NCI-H2171 treated with DMSO at 0.1 percent for 48 hours (cell line): ENCODE data around the gene KLRK1.
"Not testable (repeated sequence)": the region's sequence is repeated elsewhere in the genome, so short reads cannot be mapped to it uniquely, and the experiment has no call there.

ENCODE experiments used
- DNase-seq: peaks from one replicate; lab custom pipeline; 2025; lab: John Stamatoyannopoulos, UW

The KLRK1 gene

DNA sequence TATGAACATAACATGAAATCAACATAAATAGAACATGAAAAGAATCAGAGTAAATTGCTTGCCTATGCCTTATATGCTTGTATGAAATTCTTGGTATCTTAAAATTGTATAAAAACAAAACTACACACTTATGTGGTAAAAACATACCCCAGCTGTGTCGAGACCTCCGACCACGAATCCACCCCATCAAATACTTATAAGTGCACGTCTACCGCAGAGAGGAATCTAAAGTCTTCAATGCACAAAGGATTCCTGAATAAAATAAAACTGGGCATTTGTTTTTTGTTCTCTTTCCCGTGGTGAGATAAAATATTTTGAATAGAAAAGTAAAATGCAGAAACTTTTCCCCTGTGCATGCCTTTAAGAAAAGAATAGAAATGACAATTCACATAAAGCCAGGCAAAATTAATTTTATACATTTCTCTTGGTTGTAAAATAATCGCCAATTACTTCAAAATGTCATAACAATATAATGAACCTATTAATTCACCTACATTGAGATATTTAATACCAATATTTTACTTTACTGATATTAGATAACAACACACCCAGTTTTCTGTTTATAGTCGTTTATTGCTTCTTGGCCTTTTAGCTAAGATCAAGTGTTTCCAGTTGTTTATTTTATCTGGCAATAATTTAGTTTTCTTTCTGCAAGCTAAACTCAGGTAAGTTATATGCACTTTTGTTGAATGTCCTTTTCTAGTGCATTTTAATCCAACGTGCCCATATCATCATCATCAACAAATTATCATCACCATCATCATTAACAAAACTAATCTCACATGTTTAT, 1.0 kb downstream of the KLRK1 start:
- no peak for DNase-seq

- not testable (repeated sequence) for DNase-seq
Observed at GRCh38 chr12:10387498-10387897, 2.3 kb downstream of the KLRK1 start.

- no peak for DNase-seq
Observed at GRCh38 chr12:10386857-10387256, 3.0 kb downstream of the KLRK1 start.

GRCh38 chr12:10385166-10385613, 4.7 kb downstream of the KLRK1 start:
- no peak for DNase-seq

- DNase-seq = no peak
Observed at GRCh38 chr12:10384191-10384590, 5.7 kb downstream of the KLRK1 start.

GRCh38 chr12:10381928-10382628, 7.8 kb downstream of the KLRK1 start:
- no peak for DNase-seq

GRCh38 chr12:10378737-10379136, 11.1 kb downstream of the KLRK1 start:
- not testable (repeated sequence) for DNase-seq

DNA sequence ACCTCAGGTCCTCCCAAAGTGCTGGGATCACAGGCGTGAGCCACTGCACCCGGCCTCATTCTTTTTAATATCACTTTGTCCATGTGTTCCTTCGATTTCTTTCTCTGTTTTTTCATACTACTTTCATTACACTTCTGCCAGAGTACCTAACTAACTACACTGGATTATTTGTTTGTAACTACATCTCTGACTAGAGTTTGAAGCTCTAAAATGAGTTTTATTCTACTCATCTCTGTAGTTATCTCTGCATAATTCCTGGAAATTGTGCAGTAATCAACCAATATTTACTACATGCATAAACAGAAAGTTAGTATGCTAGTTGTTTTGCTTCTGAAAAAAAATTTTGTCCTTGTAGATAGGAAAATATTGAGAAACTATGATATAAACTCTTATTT, 15.2 kb downstream of the KLRK1 start:
- DNase-seq = no peak

DNA sequence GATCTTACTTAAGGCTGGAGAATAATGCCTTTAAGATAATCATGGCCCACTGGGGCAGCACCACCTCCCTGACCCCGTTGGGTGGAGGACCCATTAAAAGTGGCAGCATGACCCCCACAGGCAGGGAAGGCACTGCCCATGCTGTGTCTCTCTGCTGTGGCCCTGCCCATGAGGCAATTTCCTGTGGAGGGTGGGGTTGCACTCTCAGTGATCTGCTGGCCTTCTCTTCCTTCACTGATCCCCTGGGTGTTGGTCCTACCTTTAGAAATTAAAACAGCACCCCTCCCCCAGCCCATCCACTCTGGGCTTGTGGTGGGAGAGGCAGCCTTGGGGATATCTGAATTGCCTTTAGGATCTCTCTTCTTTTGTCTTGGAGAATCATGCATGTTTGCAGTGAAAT, 17.3 kb downstream of the KLRK1 start:
- DNase-seq = no peak

DNA sequence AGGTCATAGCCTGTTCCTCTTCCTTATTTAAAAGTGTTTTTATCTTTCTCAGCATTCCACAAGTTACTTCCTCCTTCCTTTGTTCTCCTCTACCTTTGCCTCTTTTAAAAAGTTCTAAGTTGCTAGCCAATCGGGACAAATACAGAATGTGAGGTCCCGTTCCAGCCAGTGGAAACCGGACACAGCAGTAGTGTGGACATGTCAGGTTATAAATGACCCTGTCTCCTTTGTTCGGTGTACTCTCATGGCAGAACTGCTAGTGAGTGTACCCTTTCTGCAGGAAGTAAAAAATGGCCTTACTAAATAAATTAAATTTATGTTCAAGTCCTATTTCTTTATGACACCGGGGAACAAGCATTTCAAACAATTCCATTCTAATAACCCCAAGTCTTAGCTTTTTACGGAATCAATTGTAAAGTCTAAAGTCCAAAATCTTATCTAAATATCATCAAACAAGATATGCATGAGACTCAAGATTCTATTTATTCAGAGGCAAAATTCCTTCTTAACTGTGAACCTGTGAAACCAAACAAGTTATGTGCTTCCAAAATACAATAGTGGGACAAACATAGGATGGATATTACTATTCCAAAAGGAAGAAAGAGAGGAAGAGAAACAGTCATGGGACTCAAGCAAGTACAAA, 17.8 kb downstream of the KLRK1 start:
- DNase-seq = not testable (repeated sequence)

DNA sequence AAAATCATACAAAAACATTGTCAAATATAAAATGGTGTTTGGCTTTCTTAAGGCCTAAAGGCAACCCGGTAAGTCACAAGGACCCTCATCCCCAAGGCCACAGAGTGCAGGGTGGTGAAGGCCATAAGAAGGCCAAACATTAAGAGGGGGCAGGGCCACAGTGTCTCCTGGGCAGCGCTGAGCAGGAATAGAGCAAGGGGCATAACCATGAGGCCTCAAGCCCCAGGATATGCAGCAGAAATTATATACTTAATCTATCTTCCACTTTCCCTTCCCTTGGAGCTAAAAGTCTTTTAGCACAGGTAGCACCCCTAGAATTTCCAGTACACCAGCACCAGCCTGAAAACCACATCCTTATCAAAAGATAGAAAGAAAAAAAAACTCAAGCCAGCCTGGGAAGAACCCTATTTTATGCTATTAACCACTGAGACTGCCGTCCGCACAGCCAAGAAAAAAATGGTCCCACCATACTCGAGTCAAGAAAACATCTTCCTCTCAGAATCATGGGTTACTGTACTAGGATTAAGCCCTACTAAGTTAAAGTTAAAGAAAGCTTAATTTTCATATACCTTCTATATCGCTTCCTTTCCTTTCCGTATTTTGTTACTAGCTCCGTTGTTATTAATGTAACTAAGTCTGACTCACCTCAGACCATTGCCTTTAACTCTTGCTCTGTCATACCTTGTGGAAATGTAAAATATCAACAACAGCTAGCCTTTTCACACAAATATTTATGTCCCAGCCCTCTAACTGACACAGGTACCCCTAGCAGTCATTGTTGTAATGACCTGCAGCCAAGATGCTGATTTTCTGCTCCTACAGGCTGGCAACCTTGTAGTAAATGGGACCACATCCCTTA, 20.1 kb downstream of the KLRK1 start:
- no peak for DNase-seq

GRCh38 chr12:10368206-10369171, 21.4 kb downstream of the KLRK1 start:
- no peak for DNase-seq

DNA sequence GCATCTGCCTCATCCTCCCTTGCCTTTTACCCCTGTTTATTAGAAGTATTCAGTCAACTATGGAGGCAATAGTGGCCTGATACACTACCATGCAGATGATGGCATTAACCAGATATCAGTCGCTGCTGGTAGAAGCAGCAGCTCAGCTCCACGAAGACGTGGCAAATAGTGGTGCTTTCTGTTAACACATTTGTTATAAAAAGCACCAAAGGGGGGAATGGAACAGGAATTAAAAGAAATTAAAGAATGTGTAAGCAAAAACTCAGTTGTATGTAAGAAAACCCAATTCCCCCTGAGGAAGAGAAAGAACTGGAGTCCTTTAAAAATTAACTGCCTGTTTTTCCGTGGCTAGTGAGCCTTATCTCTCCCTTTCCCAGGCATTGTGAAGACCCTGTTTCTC, 22.1 kb downstream of the KLRK1 start:
- DNase-seq = not testable (repeated sequence)

- no peak for DNase-seq
Observed at GRCh38 chr12:10366875-10367274, 23.0 kb downstream of the KLRK1 start.

- no peak for DNase-seq
Observed at GRCh38 chr12:10365696-10366405, 24.0 kb downstream of the KLRK1 start.

GRCh38 chr12:10364815-10365622, 24.8 kb downstream of the KLRK1 start:
- peak; percentile 18 for DNase-seq

DNA sequence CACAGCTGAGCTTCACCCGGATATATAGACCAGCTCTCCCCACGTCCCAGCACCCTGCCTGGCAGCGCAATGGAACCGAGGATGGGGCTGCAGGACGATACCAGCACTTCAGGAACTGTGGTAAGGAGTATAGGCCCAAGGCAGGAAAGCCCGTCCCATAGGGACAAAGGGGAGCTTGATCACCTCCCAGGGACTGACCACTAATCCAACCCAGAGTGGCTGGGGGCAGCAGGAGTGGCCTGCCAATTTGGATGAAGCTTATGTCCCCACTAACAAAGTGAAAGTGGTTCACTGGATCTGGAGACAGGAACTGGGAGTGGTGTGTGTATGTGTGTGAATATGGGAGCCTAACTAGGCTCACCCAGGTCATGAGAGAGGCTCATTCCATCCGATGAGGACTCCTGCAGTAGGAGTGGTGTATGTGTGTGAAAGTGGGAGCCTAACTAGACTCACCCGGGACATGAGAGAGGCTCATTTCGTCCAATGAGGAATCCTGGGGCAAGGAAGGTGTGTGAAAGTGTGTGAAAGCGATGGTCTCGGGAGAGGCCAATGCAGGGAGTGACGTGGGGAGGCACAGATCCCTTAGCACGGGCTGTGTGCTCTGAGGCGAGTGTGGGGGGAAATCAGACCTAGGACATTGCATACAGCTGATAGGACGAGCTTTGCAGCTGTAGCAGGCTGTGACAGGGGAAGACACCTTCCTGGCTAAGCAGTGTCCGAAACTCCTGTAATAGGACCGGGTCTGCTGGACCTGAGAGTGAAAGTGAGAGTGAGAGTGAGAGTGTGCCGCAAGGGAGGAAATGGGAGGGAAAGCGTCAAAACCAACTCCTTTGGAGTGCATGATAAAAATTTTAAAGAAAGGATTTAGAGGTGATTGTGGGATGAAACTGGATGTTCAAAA, 25.7 kb downstream of the KLRK1 start:
- no peak for DNase-seq

GRCh38 chr12:10363658-10363913, 26.3 kb downstream of the KLRK1 start:
- no peak for DNase-seq
